GM23338 (cell line): ENCODE results near the gene PAQR8.
"Not testable (repeated sequence)": the region's sequence is repeated elsewhere in the genome, so short reads cannot be mapped to it uniquely, and the experiment has no call there.

ENCODE experiments used
- CREB1 ChIP-seq: fragments of 250-450 bp; sonication (Bioruptor Pico); IDR thresholded peaks from 2 replicates; pipeline ENCODE4 v1.5.0; 2020; ENCODE audit warnings: low read depth, mild to moderate bottlenecking, moderate library complexity
- EZH2 ChIP-seq: fragments of 200-600 bp; sonication (generic); IDR thresholded peaks from one replicate; pipeline ENCODE4 v1.8.0; 2017; ENCODE audit warnings: antibody characterized with exemption, mild to moderate bottlenecking, low read depth; ENCODE audit not compliant: unreplicated experiment
- NANOG ChIP-seq: IDR thresholded peaks from 2 replicates; pipeline ENCODE4 v1.6.1; 2016; ENCODE audit warnings: antibody characterized with exemption, borderline replicate concordance
- STAT1 ChIP-seq: IDR thresholded peaks from one replicate; pipeline ENCODE4 v1.6.1; 2016; ENCODE audit warnings: antibody characterized with exemption; ENCODE audit not compliant: unreplicated experiment
- TF ChIP-seq, protein P1 (sequence below), 2 experiments: fragments of 200-600 bp in 1 of 2; sonication (generic) in 1 of 2; conservative IDR thresholded peaks; 2 replicates each; pipeline versions ENCODE4 v1.5.1 to v1.6.1; 2016 to 2017; ENCODE audit warnings: antibody characterized with exemption in 2 of 2, low read depth in 2 of 2, mild to moderate bottlenecking in 2 of 2, moderate library complexity in 1 of 2
- TF ChIP-seq, protein P2 (sequence below): IDR thresholded peaks from 2 replicates; pipeline ENCODE4 v1.6.1; 2016; ENCODE audit warnings: antibody characterized with exemption

DNA sequence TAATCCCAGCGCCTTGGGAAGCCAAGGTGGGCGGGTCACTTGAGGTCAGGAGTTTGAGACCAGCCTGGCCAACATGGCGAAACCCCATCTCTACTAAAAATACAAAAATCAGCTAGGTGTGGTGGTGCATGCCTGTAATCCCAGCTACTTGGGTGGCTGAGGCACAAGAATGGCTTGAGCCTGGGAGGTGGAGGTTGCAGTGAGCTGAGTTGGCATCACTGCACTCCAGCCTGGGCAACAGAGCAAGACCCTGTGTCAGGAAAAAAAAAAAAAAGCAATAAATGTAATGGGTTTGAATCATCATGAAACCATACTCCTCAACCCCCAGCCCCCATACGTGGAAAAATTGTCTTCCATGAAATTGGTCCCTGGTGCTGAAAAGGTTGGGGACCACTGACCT lies 26.2 kb downstream of the PAQR8 start:
- not testable (repeated sequence) for TF ChIP-seq NANOG; EZH2; CREB1 (CRISPR knock-in tag); STAT1
- TF ChIP-seq, protein P1, sequence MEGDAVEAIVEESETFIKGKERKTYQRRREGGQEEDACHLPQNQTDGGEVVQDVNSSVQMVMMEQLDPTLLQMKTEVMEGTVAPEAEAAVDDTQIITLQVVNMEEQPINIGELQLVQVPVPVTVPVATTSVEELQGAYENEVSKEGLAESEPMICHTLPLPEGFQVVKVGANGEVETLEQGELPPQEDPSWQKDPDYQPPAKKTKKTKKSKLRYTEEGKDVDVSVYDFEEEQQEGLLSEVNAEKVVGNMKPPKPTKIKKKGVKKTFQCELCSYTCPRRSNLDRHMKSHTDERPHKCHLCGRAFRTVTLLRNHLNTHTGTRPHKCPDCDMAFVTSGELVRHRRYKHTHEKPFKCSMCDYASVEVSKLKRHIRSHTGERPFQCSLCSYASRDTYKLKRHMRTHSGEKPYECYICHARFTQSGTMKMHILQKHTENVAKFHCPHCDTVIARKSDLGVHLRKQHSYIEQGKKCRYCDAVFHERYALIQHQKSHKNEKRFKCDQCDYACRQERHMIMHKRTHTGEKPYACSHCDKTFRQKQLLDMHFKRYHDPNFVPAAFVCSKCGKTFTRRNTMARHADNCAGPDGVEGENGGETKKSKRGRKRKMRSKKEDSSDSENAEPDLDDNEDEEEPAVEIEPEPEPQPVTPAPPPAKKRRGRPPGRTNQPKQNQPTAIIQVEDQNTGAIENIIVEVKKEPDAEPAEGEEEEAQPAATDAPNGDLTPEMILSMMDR (conservative IDR thresholded peaks at IDR 0.05; ENCODE audit: low read depth in 2 of 2): not testable (repeated sequence)
- TF ChIP-seq, protein P2, sequence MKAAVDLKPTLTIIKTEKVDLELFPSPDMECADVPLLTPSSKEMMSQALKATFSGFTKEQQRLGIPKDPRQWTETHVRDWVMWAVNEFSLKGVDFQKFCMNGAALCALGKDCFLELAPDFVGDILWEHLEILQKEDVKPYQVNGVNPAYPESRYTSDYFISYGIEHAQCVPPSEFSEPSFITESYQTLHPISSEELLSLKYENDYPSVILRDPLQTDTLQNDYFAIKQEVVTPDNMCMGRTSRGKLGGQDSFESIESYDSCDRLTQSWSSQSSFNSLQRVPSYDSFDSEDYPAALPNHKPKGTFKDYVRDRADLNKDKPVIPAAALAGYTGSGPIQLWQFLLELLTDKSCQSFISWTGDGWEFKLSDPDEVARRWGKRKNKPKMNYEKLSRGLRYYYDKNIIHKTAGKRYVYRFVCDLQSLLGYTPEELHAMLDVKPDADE: not testable (repeated sequence)
